ENCODE data around the gene SULF2. TPM values are rescaled to one million over a fixed set of nuclear protein-coding genes. Genes with fewer than 3 reads are reported as not detected.
A peak's percentile ranks its signal among the peaks of the same experiment; 100 is the strongest.

SULF2 gene
- total RNA-seq, 1 donor from 2014 or later: 24.0 TPM

DNA sequence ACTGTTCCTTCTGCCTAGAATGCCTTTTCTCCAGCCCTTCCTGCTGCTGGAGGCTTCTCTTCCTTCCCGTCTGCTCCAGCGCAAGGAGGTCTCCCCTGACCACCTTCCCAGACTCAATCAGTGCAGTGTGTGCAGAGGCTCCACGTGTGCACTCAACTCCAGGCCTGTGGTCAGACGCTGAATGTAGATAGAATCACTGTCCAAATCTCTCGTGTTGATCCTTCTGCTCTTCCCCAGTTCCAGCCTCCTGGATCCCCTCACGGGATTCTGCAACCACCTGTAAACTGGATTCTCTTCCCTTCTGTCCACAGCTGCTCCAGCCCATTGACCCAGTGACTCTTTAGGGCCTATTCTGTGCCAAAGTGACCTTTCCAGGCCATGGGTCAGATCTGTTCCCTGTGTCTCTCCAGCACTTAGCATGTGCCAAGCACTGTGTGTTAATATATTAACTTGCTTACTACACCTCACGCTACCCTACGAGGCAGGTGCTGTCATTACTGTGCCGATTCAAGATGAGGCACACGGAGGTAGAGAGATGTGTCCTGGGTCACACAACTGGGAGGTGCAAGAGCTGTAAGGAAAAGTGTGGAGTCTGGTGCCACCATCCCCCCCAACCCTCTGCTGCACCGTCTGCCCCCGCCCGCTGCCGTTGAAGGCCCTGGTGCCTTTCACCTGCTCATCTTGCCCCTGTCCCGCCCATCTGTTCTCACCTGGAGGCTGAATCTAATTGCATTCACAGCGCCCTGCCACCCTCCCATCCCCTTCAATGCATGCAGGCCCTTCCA, 112.2 kb downstream of the SULF2 start:
- no peaks in the 10 kb centered on the region for H3K27me3 ChIP-seq
- no peak for TF ChIP-seq CTCF (IDR thresholded peaks at IDR 0.05)
- no peak for TF ChIP-seq EZH2 (IDR thresholded peaks at IDR 0.05)
- TF ChIP-seq EZH2phosphoT487 (IDR thresholded peaks at IDR 0.05): no peak
- H3K9ac ChIP-seq: peak overlapping the region; percentile 37
- H2AFZ ChIP-seq (replicated peaks): no peak overlapping the region
- H3F3A ChIP-seq (ENCODE audit: low read depth): no peaks in the 10 kb centered on the region
- no peak for DNase-seq (ENCODE audit: low spot score)
- no peak overlapping the region for H3K4me2 ChIP-seq
- no peak overlapping the region for H3K27ac Mint-ChIP-seq
- no peaks in the 10 kb centered on the region for H3K36me3 ChIP-seq
- H3K4me1 Mint-ChIP-seq: peaks cover 18% of the 10 kb centered on the region
- no peak overlapping the region for H3K4me3 Mint-ChIP-seq
- H3K4me3 ChIP-seq: no peak overlapping the region
- no peak overlapping the region for H3K27ac ChIP-seq
- no peaks in the 10 kb centered on the region for H3K9me3 ChIP-seq (ENCODE audit: low read depth)
- H3K9me3 Mint-ChIP-seq: no peaks in the 10 kb centered on the region
- no peaks in the 10 kb centered on the region for H4K20me1 ChIP-seq (ENCODE audit: low read depth)
- H3K27me3 Mint-ChIP-seq (ENCODE audit: insufficient read depth, low read depth): peaks cover 7% of the 10 kb centered on the region
- no peaks in the 10 kb centered on the region for H3K79me2 ChIP-seq (ENCODE audit: low read depth)
- H3K36me3 Mint-ChIP-seq: peaks cover 3% of the 10 kb centered on the region
- no peaks in the 10 kb centered on the region for H3K4me1 ChIP-seq

- no peak overlapping the region for H3K4me3 Mint-ChIP-seq
- Histone ChIP-seq H3F3A (ENCODE audit: low read depth) (no peaks in the 10 kb centered on the region), H3K4me1 (no peaks in the 10 kb centered on the region), H3K4me2 (no peak overlapping the region), H3K27me3 (no peaks in the 10 kb centered on the region), H3K27ac (no peak overlapping the region), H3K9ac (no peak overlapping the region), H2AFZ (replicated peaks) (no peak overlapping the region), H4K20me1 (ENCODE audit: low read depth) (no peaks in the 10 kb centered on the region), H3K4me3 (no peak overlapping the region), H3K79me2 (ENCODE audit: low read depth) (no peaks in the 10 kb centered on the region), H3K9me3 (ENCODE audit: low read depth) (no peaks in the 10 kb centered on the region), H3K36me3 (no peaks in the 10 kb centered on the region)
- peaks cover 18% of the 10 kb centered on the region for H3K4me1 Mint-ChIP-seq
- H3K36me3 Mint-ChIP-seq: peaks cover 3% of the 10 kb centered on the region
- TF ChIP-seq EZH2phosphoT487 (IDR thresholded peaks at IDR 0.05): no peak
- no peak for TF ChIP-seq CTCF (IDR thresholded peaks at IDR 0.05)
- TF ChIP-seq EZH2 (IDR thresholded peaks at IDR 0.05): no peak
- H3K27me3 Mint-ChIP-seq (ENCODE audit: insufficient read depth, low read depth): peaks cover 7% of the 10 kb centered on the region
- H3K9me3 Mint-ChIP-seq: no peaks in the 10 kb centered on the region
- no peak for DNase-seq (ENCODE audit: low spot score)
- no peak overlapping the region for H3K27ac Mint-ChIP-seq
Measured at GRCh38 chr20:47672166-47672565, 113.1 kb downstream of the SULF2 start.

DNA sequence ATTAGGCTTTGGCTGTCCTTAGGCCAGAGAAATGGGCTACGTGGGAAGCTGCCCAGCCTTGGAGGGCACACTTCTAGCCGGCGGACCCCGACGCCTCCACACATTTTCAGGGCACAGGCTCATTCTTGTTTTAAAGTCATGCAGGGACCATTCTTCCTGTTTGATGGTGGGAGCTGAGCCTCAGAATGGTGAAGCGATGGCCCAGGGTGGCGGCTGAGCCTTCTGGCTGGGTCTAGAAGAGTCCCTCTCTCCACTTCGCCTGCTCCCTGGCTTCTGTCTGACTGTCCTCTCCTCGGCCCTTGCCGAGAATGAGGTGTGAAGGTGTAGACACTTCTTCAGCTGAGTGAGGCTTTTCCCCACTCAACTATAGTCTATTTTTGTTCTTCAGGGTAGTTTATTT, 114.4 kb downstream of the SULF2 start:
- no peaks in the 10 kb centered on the region for H3K9me3 ChIP-seq (ENCODE audit: low read depth)
- Mint-ChIP-seq H3K9me3 (no peaks in the 10 kb centered on the region), H3K27ac (peak overlapping the region; percentile 23), H3K36me3 (peaks cover 3% of the 10 kb centered on the region), H3K4me3 (no peak overlapping the region), H3K4me1 (peaks cover 13% of the 10 kb centered on the region), H3K27me3 (ENCODE audit: insufficient read depth, low read depth) (peaks cover 5% of the 10 kb centered on the region)
- no peak overlapping the region for H2AFZ ChIP-seq (replicated peaks)
- TF ChIP-seq CTCF (IDR thresholded peaks at IDR 0.05) (no peak), EZH2 (IDR thresholded peaks at IDR 0.05) (no peak), EZH2phosphoT487 (IDR thresholded peaks at IDR 0.05) (no peak)
- H3K4me3 ChIP-seq: no peak overlapping the region
- H3K36me3 ChIP-seq: no peaks in the 10 kb centered on the region
- no peak overlapping the region for H3K4me2 ChIP-seq
- DNase-seq (ENCODE audit: low spot score): no peak
- no peaks in the 10 kb centered on the region for H3F3A ChIP-seq (ENCODE audit: low read depth)
- no peak overlapping the region for H3K9ac ChIP-seq
- H4K20me1 ChIP-seq (ENCODE audit: low read depth): no peaks in the 10 kb centered on the region
- no peaks in the 10 kb centered on the region for H3K27me3 ChIP-seq
- H3K27ac ChIP-seq: no peak overlapping the region
- H3K4me1 ChIP-seq: no peaks in the 10 kb centered on the region
- H3K79me2 ChIP-seq (ENCODE audit: low read depth): no peaks in the 10 kb centered on the region
